ENCODE data around the gene BET1L. TPM values are rescaled to one million over a fixed set of nuclear protein-coding genes. Genes with fewer than 3 reads are reported as not detected.

BET1L gene
- total RNA-seq, 1 experiment from 2014 or later, result 89.0 TPM

DNA sequence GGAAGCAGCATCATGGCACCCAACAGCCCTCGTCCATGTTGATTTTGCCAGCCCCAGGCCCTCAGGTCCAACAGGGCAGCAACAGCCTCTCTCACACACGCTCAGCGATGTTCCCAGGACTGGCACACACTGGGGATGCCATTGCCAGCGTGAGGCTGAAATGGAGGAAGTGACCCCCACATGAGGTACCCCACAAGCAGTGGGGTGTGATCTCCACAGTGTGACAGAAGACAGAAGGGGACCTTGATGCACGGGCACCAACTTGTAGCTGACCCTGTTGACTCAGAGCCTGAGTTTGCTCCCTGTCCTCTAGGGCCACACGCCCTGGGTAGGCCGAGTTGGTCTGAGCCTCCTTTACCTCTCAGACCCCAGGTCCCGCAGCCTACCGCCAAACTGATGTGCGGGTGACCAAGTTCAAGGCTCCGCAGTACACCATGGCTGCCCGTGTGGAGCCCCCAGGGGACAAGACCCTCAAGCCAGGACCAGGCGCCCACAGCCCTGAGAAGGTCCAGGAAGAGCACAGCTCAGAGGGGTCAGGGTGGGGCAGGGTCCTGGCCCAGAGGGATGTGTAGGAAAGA lies 8.1 kb downstream of the BET1L start:
- intact Hi-C loops (cut with micrococcal nuclease; ENCODE audit: unreplicated experiment) (no loop called here), in situ Hi-C loops (cut with HindIII; ENCODE audit: low pct_unique_long_range_greater_than_20kb, low sequenced_read_pairs) (no loop called here)
- DNase-seq (ENCODE audit: low read depth, low spot score) (no peak), ATAC-seq (no peak)
- no peaks in the 10 kb centered on the region; the same call in 1 of the 2 replicates for H3K36me3 ChIP-seq (ENCODE audit: control insufficient read depth, insufficient read depth, low read length)
- no TSS peak for BruUV-seq (replicated peaks)
- H3K27ac ChIP-seq (ENCODE audit: low read length), result no peak overlapping the region
- POLR2A ChIA-PET, result interaction anchor here (0.9 kb wide), 1 partner anchor 8 kb away, joined by 3 read pairs; the partner anchor contains the start of genes BET1L and RIC8A
- CTCF ChIA-PET, result no interaction called here
- no peak overlapping the region for H3K4me3 ChIP-seq (ENCODE audit: low read depth in 2 of 2, low read length in 2 of 2)
- no peaks in the 10 kb centered on the region for H3K4me1 ChIP-seq (ENCODE audit: control insufficient read depth, insufficient read depth, low read length)
- H3K27me3 ChIP-seq (ENCODE audit: control insufficient read depth, insufficient read depth, low read length), result no peaks in the 10 kb centered on the region
- H3K9me3 ChIP-seq (ENCODE audit: control insufficient read depth, insufficient read depth, low read depth, low read length), result no peaks in the 10 kb centered on the region
- no peak for TF ChIP-seq CTCF (IDR thresholded peaks at IDR 0.05)
- no peak for TF ChIP-seq SIN3A (IDR thresholded peaks at IDR 0.05; ENCODE audit: borderline replicate concordance, insufficient read depth, low read depth, low read length)
- no peak for TF ChIP-seq POLR2AphosphoS5 (IDR thresholded peaks at IDR 0.05; ENCODE audit: low read depth, low read length)
- TF ChIP-seq REST (IDR thresholded peaks at IDR 0.05; ENCODE audit: insufficient read depth in 1 of 2, low read depth in 2 of 2, low read length in 1 of 2), result no peak
- TF ChIP-seq TCF7L2 (IDR thresholded peaks at IDR 0.05; ENCODE audit: low read depth, low read length), result no peak

DNA sequence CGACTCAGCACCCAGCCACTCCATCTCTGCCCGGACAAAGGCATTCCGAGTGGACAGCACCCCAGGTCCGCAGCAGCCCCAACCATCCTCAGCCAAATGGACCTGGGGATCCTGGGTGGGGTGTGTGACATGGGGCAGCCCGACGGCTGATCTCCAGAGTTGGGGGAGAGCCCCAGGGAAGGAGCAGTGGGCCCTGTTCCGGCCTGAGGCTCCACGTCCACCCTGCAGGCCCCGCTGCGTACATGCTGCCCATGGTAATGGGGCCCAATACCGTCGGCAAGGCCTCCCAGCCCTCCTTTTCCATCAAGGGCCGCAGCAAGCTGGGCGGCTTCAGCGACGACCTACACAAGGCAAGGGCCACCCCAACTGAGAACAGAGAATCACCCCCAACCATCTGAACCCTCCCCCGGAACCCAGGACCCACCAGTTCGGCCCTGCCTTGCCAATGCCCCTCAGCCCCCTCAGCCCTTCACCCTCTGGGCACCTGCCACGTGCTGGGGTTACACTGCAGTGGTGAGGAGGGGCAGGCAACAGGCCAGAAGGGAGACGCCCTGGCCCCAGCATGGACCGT lies 8.9 kb downstream of the BET1L start:
- ChIA-PET CTCF (no interaction called here), POLR2A (interaction anchor here (0.9 kb wide), 1 partner anchor 9 kb away, joined by 3 read pairs; the partner anchor contains the start of genes BET1L and RIC8A)
- TF ChIP-seq POLR2AphosphoS5 (IDR thresholded peaks at IDR 0.05; ENCODE audit: low read depth, low read length) (no peak), TCF7L2 (IDR thresholded peaks at IDR 0.05; ENCODE audit: low read depth, low read length) (no peak), CTCF (IDR thresholded peaks at IDR 0.05) (no peak), SIN3A (IDR thresholded peaks at IDR 0.05; ENCODE audit: borderline replicate concordance, insufficient read depth, low read depth, low read length) (no peak), REST (IDR thresholded peaks at IDR 0.05; ENCODE audit: insufficient read depth in 1 of 2, low read depth in 2 of 2, low read length in 1 of 2) (no peak)
- ATAC-seq (no peak), DNase-seq (ENCODE audit: low read depth, low spot score) (no peak)
- Histone ChIP-seq H3K27ac (ENCODE audit: low read length) (no peak overlapping the region), H3K4me3 (ENCODE audit: low read depth in 2 of 2, low read length in 2 of 2) (no peak overlapping the region), H3K4me1 (ENCODE audit: control insufficient read depth, insufficient read depth, low read length) (no peaks in the 10 kb centered on the region), H3K27me3 (ENCODE audit: control insufficient read depth, insufficient read depth, low read length) (no peaks in the 10 kb centered on the region), H3K36me3 (ENCODE audit: control insufficient read depth, insufficient read depth, low read length) (no peaks in the 10 kb centered on the region), H3K9me3 (ENCODE audit: control insufficient read depth, insufficient read depth, low read depth, low read length) (no peaks in the 10 kb centered on the region)
- intact Hi-C loops (cut with micrococcal nuclease; ENCODE audit: unreplicated experiment), result no loop called here
- in situ Hi-C loops (cut with HindIII; ENCODE audit: low pct_unique_long_range_greater_than_20kb, low sequenced_read_pairs), result no loop called here
- no TSS peak for BruUV-seq (replicated peaks)

Data from Panc1 (cell line).